ENCODE results near the gene PLEKHB1.

The PLEKHB1 gene

DNA sequence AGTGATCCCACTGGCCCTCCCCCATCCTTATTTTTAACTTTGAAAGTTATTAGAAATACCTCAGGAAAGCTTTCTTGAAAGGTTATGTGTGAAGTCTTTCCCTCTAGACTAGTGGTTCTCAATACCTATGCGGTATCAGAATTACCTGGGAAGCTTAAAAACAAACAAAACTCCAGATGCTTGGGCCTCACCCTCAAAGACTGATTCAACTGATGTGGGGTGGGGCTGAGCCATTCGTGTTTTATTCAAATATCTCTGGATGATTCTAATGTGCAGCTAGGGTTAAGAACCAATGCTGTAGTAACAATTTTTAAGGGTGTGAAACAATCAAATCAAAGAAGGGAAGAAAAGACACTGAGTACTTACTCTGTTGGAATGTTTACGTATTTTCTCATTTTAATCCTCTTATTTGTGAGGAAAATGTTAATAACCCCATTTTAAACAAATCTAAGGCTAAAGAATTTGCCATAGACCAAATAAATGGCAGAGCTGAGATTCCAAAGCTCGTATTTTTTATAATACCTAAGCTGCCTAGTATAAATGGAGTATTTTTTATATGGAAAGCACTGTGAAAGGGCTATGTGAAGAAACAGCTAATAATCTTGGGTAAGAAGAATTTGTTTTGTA is 47.6 kb downstream of the PLEKHB1 start:
- no peak for DNase-seq

DNA sequence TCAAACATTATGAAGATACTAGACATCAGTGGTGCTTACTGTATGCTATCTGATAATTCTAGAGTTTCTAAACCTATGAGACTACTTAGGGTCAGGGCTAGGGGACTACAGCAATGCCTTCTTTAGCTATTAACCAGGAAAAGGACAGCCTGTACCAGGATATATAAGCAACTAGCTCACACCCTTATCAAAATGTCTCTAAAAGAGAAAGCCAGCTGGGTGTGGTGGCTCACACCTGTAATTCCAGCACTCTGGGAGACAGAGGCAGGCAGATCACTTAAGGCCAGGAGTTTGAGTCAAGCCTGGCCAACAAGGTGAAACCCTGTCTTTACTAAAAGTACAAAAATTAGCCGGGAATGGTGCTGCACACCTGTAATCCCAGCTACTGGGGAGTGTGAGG is 58.7 kb downstream of the PLEKHB1 start:
- no peak for DNase-seq

DNA sequence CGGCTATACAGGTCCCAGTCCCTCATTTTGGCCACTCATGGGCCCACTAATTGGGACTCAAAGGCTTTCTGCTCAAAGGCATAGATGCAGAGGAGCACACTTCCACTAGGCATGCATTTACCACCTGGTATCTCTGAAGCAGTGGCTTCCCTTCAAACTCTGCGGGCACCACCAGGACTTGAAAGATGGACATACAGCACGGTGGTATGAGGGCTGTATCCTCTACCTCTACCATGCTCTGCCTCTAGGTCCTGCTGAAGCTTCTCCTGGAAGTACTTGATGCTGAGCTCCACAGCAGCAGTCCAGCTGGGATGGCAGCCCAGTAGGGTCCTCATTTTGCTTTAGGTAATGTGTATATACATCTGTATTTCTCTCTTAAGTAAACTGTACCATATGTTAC is 64.6 kb downstream of the PLEKHB1 start:
- no peak for DNase-seq

Data from NCI-H146 (cell line).